Measurements from ENCODE around the gene HNRNPH1.

DNA sequence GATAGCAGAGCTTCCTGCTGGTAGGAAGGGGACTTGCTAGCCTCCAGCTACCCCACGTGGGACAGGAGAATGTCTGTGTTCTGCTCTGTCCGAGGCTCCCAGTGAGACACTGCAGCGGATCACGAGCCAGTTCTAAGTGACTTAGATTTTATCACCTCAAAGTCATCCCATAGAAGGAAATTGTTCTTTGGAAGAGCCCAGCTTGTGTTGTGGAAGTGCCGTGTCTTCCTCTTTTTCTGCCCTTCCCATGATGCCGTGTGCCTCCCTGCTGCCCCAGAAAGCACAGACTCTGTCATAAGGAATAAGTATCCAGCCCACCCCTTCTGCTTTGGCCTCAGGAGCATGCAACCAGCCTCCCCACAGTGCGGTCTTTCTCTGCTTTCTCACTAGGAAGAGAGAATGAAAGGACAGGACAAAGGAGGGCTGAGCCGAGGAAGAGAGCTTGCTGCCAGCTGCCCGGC lies 37.5 kb downstream of the HNRNPH1 start:
- TF ChIP-seq, protein P1, sequence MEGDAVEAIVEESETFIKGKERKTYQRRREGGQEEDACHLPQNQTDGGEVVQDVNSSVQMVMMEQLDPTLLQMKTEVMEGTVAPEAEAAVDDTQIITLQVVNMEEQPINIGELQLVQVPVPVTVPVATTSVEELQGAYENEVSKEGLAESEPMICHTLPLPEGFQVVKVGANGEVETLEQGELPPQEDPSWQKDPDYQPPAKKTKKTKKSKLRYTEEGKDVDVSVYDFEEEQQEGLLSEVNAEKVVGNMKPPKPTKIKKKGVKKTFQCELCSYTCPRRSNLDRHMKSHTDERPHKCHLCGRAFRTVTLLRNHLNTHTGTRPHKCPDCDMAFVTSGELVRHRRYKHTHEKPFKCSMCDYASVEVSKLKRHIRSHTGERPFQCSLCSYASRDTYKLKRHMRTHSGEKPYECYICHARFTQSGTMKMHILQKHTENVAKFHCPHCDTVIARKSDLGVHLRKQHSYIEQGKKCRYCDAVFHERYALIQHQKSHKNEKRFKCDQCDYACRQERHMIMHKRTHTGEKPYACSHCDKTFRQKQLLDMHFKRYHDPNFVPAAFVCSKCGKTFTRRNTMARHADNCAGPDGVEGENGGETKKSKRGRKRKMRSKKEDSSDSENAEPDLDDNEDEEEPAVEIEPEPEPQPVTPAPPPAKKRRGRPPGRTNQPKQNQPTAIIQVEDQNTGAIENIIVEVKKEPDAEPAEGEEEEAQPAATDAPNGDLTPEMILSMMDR (IDR thresholded peaks at IDR 0.05) = no peak
- no peak for TF ChIP-seq POLR2A (IDR thresholded peaks at IDR 0.05)
